Activated CD4-positive, alpha-beta T cell treated with anti-CD3 and anti-CD28 coated beads, Interleukin-2, amount 50 U/mL, for 24 hours (primary cell): ENCODE data around the gene RAB3GAP1.
"Not testable (repeated sequence)": the region's sequence is repeated elsewhere in the genome, so short reads cannot be mapped to it uniquely, and the experiment has no call there.

ENCODE experiments used
- DNase-seq, 2 donors: peaks; one replicate each; pipeline ENCODE4 v3.0.0-alpha.2; 2020; ENCODE audit warnings: low read depth in 1 of 2, low spot score in 1 of 2

The RAB3GAP1 gene

DNA sequence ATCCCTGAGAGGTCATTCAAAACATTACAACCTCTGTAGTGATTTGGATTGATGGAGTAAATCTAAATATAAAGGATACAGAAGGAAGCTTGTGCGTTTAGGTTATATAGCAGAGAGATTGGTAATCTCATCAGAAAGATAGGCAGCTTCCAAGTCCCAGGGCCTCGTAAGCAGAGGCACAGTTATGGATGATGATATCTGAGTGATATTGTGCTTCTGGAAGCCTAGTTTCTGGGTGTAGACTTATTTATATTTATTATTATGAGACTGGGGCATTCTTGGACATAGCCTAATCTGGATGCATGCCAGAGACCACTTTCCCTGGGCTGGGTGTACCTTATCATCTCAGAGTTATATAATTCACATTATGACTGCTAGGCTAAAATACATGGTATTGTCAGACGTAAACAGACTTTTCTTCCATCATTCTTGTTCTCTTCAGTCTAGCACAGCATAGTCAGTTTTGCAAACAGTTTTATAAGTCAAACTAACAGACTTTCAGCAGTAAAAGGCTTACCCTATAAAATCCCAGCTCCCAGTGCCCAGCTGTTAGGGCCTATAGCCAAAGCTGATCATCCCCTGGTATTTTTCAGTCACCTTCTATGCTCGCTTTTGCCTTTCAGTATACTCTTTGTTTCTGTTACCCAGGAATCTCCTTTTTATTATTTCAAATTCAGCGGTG is 47.9 kb downstream of the RAB3GAP1 start:
- DNase-seq = no peak

GRCh38 chr2:135103843-135104242 is 51.8 kb downstream of the RAB3GAP1 start:
- no peak for DNase-seq

- not testable (repeated sequence) for DNase-seq
Measured at GRCh38 chr2:135105513-135106316, 53.6 kb downstream of the RAB3GAP1 start.

GRCh38 chr2:135113322-135113721 is 61.2 kb downstream of the RAB3GAP1 start:
- no peak for DNase-seq

- no peak for DNase-seq
Measured at GRCh38 chr2:135119582-135119981, 67.5 kb downstream of the RAB3GAP1 start.

DNA sequence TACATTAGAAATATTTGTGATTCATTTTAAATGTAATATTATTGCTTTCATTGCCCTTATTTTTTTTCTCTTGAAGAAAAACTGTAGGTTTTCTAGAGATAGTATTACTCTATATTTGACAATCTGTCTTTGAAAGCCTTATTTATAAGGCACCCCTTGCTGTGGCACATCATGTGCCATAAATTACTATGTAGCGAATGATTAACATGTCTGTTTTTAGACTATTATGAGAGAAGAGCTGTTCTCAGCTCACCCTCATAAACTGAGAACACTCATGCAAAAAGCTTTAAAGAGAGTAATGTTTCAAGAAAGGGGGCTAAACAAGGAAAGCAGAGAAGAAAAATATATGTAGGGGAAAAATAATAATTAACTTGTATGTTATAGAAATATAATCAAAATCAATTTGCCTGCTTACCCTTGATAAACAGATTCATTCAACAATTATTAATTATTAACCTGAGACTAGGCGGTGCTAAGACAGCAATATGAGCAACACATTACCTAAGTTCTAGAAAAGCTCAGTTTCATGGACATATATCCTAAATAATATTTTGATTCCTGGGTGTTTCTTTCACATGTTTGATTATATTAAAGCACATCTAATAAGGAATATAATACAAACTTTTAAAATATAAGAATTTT is 69.0 kb downstream of the RAB3GAP1 start:
- DNase-seq = no peak

DNA sequence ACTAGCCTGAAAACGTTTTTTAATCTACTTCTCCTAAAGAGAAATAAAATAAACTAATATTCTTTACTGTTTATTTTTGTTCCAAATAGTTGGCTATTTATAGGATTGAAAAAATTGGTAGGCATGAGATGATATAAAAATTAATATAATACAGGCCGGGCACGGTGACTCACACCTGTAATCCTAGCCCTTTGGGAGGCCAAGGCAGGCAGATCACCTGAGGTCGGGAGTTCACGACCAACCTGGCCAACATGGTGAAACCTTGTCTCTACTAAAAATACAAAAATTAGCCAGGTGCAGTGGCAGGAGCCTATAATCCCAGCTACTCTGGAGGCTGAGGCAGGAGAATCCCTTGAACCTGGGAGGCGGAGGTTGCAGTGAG is 69.6 kb downstream of the RAB3GAP1 start:
- DNase-seq = not testable (repeated sequence)

DNA sequence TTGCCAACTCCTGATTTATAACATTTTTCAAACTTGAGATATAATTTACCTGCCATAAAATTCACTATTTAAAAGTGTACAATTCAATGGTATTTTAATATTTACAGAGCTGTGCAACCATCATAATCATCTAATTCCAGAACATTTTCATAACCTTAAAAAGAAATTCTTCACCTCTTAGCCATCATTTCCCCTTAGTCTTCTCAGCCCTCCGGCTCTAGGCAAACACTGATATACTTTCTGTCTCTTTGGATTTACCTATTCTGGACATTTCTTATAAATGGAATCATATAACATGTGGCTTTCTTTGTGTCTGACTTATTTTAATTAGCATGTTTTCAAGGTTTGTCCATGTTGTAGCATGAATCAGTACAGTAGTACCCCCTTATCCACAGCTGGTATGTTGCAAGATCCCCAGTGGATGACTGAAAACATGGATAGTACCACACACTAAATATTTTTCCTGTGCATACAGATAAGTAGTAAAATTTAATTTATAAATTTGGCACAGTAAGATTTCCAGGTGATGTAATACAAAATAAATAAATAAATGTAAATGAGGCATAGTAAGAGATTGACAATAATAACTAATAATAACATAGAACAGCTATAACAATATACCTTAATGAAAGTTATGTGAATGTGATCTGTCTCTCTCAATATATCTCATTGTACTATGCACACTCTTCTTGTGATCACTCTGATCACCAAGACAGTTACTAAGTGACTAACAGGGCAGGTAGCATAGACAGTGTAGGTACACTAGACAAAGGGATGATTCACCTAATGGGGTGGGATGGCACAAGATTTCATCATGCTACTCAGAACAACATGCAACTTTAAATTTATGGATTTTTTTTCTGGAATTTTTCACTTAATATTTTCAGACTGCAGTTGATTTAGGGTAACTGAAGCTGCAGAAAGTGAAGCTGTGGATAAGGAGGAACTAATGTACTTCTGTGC is 73.1 kb downstream of the RAB3GAP1 start:
- no peak for DNase-seq

DNA sequence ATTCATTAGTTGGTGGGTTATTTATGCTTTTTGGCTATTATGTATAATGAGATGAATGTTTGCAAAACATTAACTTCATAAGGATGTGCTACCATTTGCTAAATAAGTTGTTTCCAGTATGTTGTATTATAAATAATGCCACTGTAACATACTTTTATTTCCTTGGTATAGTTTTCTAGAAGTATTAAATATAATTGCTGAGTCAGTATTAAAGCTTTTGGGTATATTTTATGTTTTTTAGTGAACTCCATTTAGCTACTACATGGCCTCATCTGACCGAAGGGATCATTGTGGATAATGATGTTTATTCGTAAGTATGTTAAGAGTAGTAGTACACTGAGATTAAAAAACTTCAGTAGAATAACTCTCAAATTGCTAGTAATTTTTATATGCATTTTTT is 73.8 kb downstream of the RAB3GAP1 start:
- no peak for DNase-seq

- DNase-seq = no peak
Measured at GRCh38 chr2:135130751-135131150, 78.7 kb downstream of the RAB3GAP1 start.

DNA sequence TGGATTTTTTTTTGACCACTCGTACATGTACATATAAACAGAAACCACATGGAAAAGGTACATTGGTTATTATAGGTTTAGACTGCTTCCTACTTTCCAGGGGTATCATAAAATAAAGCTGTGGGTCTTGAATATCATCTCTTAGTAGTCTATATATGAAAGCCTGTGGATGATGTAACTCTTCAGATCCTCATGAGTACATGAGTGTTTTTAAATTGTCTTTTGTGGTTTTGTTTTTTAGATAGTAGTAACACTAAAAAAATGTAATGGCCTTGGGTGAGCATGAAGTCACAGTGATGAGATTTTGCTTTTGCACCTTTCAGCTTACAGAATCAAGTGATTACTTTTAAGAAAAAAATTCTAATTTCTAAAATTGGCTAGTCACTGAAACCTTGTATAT is 80.2 kb downstream of the RAB3GAP1 start:
- no peak for DNase-seq

GRCh38 chr2:135140606-135141005 is 88.5 kb downstream of the RAB3GAP1 start:
- DNase-seq = no peak

- no peak for DNase-seq
Measured at GRCh38 chr2:135142323-135142722, 90.2 kb downstream of the RAB3GAP1 start.

GRCh38 chr2:135144343-135144742 is 92.3 kb downstream of the RAB3GAP1 start:
- no peak for DNase-seq

GRCh38 chr2:135149251-135149650 is 97.2 kb downstream of the RAB3GAP1 start:
- no peak for DNase-seq

GRCh38 chr2:135150725-135151124 is 98.6 kb downstream of the RAB3GAP1 start:
- no peak for DNase-seq

DNA sequence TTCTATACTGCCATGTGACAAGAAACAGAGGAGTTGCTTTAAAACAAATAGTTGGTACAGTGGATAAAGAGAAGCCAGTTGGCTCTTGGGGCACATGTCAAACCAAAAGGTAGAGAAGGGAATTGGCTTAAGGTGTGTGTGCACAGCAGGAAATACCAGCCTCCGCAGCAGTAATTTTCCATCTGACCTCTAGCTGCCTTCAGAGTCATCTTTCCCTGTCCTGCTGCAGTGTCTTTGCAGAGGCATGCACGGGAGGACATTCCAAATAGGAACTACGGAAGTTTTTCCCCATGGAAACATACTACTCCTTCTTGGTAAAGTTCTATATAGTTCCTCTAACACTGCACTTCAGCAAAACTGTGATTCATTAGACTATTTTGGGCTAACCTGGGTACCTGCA is 99.5 kb downstream of the RAB3GAP1 start:
- DNase-seq = no peak

- DNase-seq = no peak
Measured at GRCh38 chr2:135152361-135152760, 100.3 kb downstream of the RAB3GAP1 start.

- DNase-seq = no peak
Measured at GRCh38 chr2:135154962-135155361, 102.9 kb downstream of the RAB3GAP1 start.

GRCh38 chr2:135157856-135158255 is 105.8 kb downstream of the RAB3GAP1 start:
- DNase-seq = no peak

GRCh38 chr2:135159191-135159590 is 107.1 kb downstream of the RAB3GAP1 start:
- DNase-seq = no peak
